ENCODE data around the gene SEMA3A. TPM values are rescaled to one million over a fixed set of nuclear protein-coding genes. Genes with fewer than 3 reads are reported as not detected.
A peak's percentile ranks its signal among the peaks of the same experiment; 100 is the strongest.

Gene SEMA3A
- total and polyA plus RNA-seq, 2 of the 13 experiments (the other 11 are each of a cell fraction or from before 2014, with no cell fraction given), result 0.29 to 1.2 TPM

DNA sequence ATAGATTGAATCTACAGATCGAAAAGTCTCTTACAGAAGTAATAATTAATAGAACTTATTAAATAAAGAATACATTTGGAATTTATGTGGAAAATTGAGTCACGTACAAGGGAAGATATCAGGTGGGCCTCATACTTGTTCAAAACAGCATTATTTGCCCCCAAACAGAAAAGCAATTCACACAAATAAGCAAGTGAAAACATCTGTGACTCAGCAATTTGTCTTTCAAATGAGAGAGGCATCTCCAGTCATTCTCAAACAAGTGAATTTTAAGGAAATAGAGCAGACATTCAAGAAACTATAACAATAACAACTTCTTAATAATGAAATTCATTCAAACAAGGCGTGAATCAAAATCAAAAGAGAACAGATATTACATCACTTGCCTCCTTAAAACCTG, 50.1 kb downstream of the SEMA3A start:
- TF ChIP-seq SRY (CRISPR knock-in tag; IDR thresholded peaks at IDR 0.05), result no peak
- TF ChIP-seq NFE2L2 (IDR thresholded peaks at IDR 0.05; ENCODE audit: low read length), result peak; percentile 79
- peak; percentile 39 to 47; a peak in 2 of 4 replicates for TF ChIP-seq MAFK (conservative IDR thresholded peaks at IDR 0.05 in 1 of 2, IDR thresholded peaks at IDR 0.05 in 1 of 2; ENCODE audit: low read length in 2 of 2)
- 0 out of 2 replicates have a peak, but pooled peaks have one; percentile 14 for TF ChIP-seq MAFF (IDR thresholded peaks at IDR 0.05; ENCODE audit: low read depth, low read length)
- no TSS peak for BruUV-seq (replicated peaks)
- no peak overlapping the region for H3K4me3 ChIP-seq (replicated peaks in 1 of 3; ENCODE audit: insufficient read depth in 1 of 3, low read depth in 2 of 3, low read length in 3 of 3)
- no peaks in the 10 kb centered on the region for H4K20me1 ChIP-seq (ENCODE audit: insufficient read depth, low read length)
- no peak overlapping the region for H3K27ac ChIP-seq (ENCODE audit: extremely low read length, insufficient read depth, low read length)
- no peaks in the 10 kb centered on the region for H3K27me3 ChIP-seq (ENCODE audit: control insufficient read depth in 1 of 2, insufficient read depth in 2 of 2, low read length in 2 of 2)
- ChIA-PET POLR2A (no interaction called here), CTCF (ENCODE audit: low intra/inter-chr PET ratio, low total read pairs) (no interaction called here)
- peaks cover 20% of the 10 kb centered on the region for H3K4me1 ChIP-seq (ENCODE audit: insufficient read depth, low read length)
- no peak for ATAC-seq
- H3K79me2 ChIP-seq (ENCODE audit: insufficient read depth, low read length), result no peaks in the 10 kb centered on the region
- H2AFZ ChIP-seq (ENCODE audit: low read length), result no peak overlapping the region
- no peak for FAIRE-seq
- H3K4me2 ChIP-seq (ENCODE audit: low read depth, low read length), result no peak overlapping the region
- 46% methylated on average over 3 of the region's 3 CpGs for WGBS (ENCODE audit: low lambda C conversion rate)
- no peaks in the 10 kb centered on the region for H3K36me3 ChIP-seq (replicated peaks in 1 of 2; ENCODE audit: control insufficient read depth in 1 of 2, insufficient read depth in 2 of 2, low read length in 2 of 2)
- no peak overlapping the region for H3K9ac ChIP-seq (ENCODE audit: insufficient read depth, low read depth, low read length)
- no peaks in the 10 kb centered on the region for H3K9me3 ChIP-seq (ENCODE audit: low read length)
- no peak for DNase-seq (ENCODE audit: low spot score)
- intact Hi-C loops (cut with micrococcal nuclease; ENCODE audit: unreplicated experiment) (loop anchor here (5.0 kb wide), 1 partner anchor 102 kb away; no protein-coding TSS in a partner anchor), in situ Hi-C loops (cut with HindIII; ENCODE audit: extremely low pct_ligation_motif_present, low pct_unique_long_range_greater_than_20kb) (no loop called here)

DNA sequence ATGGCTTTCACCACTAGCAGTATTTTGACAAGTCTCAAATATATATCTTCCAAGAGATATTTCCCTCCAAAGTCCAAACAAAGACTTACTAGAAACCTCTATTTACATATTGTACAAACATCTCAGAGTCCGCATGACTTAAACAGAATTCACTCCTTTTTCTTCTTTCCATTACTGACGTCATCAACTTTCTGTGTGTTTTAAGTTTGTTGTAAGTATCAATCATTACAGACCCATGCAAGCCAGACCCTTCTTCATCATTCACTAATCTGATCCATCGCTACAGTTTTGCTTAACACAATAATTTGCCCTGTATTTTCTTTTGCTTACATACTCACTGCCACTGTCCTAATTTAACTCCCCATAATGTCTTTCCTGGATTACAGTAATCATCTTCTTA, 51.9 kb downstream of the SEMA3A start:
- no peak for ATAC-seq
- no peak for DNase-seq (ENCODE audit: low spot score)
- H3K79me2 ChIP-seq (ENCODE audit: insufficient read depth, low read length), result no peaks in the 10 kb centered on the region
- H4K20me1 ChIP-seq (ENCODE audit: insufficient read depth, low read length), result no peaks in the 10 kb centered on the region
- intact Hi-C loops (cut with micrococcal nuclease; ENCODE audit: unreplicated experiment) (loop anchor here (5.0 kb wide), 1 partner anchor 100 kb away; no protein-coding TSS in a partner anchor), in situ Hi-C loops (cut with HindIII; ENCODE audit: extremely low pct_ligation_motif_present, low pct_unique_long_range_greater_than_20kb) (no loop called here)
- ChIA-PET POLR2A (no interaction called here), CTCF (ENCODE audit: low intra/inter-chr PET ratio, low total read pairs) (no interaction called here)
- no peaks in the 10 kb centered on the region for H3K27me3 ChIP-seq (ENCODE audit: control insufficient read depth in 1 of 2, insufficient read depth in 2 of 2, low read length in 2 of 2)
- no peak overlapping the region for H3K4me3 ChIP-seq (replicated peaks in 1 of 3; ENCODE audit: insufficient read depth in 1 of 3, low read depth in 2 of 3, low read length in 3 of 3)
- no peaks in the 10 kb centered on the region for H3K9me3 ChIP-seq (ENCODE audit: low read length)
- TF ChIP-seq, protein P1, sequence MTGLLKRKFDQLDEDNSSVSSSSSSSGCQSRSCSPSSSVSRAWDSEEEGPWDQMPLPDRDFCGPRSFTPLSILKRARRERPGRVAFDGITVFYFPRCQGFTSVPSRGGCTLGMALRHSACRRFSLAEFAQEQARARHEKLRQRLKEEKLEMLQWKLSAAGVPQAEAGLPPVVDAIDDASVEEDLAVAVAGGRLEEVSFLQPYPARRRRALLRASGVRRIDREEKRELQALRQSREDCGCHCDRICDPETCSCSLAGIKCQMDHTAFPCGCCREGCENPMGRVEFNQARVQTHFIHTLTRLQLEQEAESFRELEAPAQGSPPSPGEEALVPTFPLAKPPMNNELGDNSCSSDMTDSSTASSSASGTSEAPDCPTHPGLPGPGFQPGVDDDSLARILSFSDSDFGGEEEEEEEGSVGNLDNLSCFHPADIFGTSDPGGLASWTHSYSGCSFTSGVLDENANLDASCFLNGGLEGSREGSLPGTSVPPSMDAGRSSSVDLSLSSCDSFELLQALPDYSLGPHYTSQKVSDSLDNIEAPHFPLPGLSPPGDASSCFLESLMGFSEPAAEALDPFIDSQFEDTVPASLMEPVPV (CRISPR knock-in tag; IDR thresholded peaks at IDR 0.05), result no peak
- TF ChIP-seq CREB1 (IDR thresholded peaks at IDR 0.05) (peak; percentile 92), CREB1 (CRISPR knock-in tag; IDR thresholded peaks at IDR 0.05) (no peak), ATF7 (IDR thresholded peaks at IDR 0.05) (peak; percentile 91), ATF7 (CRISPR knock-in tag; IDR thresholded peaks at IDR 0.05) (no peak)
- TF ChIP-seq, protein P2, sequence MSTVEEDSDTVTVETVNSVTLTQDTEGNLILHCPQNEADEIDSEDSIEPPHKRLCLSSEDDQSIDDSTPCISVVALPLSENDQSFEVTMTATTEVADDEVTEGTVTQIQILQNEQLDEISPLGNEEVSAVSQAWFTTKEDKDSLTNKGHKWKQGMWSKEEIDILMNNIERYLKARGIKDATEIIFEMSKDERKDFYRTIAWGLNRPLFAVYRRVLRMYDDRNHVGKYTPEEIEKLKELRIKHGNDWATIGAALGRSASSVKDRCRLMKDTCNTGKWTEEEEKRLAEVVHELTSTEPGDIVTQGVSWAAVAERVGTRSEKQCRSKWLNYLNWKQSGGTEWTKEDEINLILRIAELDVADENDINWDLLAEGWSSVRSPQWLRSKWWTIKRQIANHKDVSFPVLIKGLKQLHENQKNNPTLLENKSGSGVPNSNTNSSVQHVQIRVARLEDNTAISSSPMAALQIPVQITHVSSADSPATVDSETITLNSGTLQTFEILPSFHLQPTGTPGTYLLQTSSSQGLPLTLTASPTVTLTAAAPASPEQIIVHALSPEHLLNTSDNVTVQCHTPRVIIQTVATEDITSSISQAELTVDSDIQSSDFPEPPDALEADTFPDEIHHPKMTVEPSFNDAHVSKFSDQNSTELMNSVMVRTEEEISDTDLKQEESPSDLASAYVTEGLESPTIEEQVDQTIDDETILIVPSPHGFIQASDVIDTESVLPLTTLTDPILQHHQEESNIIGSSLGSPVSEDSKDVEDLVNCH (CRISPR knock-in tag; IDR thresholded peaks at IDR 0.05), result no peak
- no peak overlapping the region for H2AFZ ChIP-seq (ENCODE audit: low read length)
- no peak overlapping the region for H3K4me2 ChIP-seq (ENCODE audit: low read depth, low read length)
- 68% methylated on average over 3 of the region's 3 CpGs for WGBS (ENCODE audit: low lambda C conversion rate)
- FAIRE-seq, result no peak
- BruUV-seq (replicated peaks), result no TSS peak
- no peaks in the 10 kb centered on the region for H3K36me3 ChIP-seq (replicated peaks in 1 of 2; ENCODE audit: control insufficient read depth in 1 of 2, insufficient read depth in 2 of 2, low read length in 2 of 2)
- peaks cover 20% of the 10 kb centered on the region for H3K4me1 ChIP-seq (ENCODE audit: insufficient read depth, low read length)
- H3K9ac ChIP-seq (ENCODE audit: insufficient read depth, low read depth, low read length), result no peak overlapping the region
- no peak overlapping the region for H3K27ac ChIP-seq (ENCODE audit: extremely low read length, insufficient read depth, low read length)
